PC-3 (cell line): Measurements from ENCODE around the gene SERINC1. TPM values are rescaled to one million over a fixed set of nuclear protein-coding genes. Genes with fewer than 3 reads are reported as not detected.

ENCODE experiments used
- ATAC-seq: fragments of 200-7000 bp; cut with Tn5 transposase; 2 replicates; pipeline ENCODE4 v1.9.1; 2020; ENCODE audit warnings: mild to moderate bottlenecking, moderate library complexity
- BruUV-seq: library from RNA; stranded (reverse); fragments of 400-500 nt; replicated peaks from 2 replicates; lab custom pipeline; 2021; lab: Mats Ljungman, UMichigan
- CTCF ChIA-PET: fragments of 300-600 bp; sonication (Branson Sonifier 250); formaldehyde crosslinking; loops from one replicate; lab custom pipeline; 2022; ENCODE audit warnings: antibody characterized with exemption; lab: Charles Lee
- POLR2A ChIA-PET: fragments of 300-600 bp; sonication (Branson Sonifier 250); formaldehyde crosslinking; loops from one replicate; lab custom pipeline; 2022; ENCODE audit warnings: antibody characterized with exemption; ENCODE audit not compliant: unreplicated experiment; lab: Charles Lee
- DNase-seq: peaks from one replicate; pipeline ENCODE4 v3.0.0-alpha.2; 2015
- H2AFZ ChIP-seq: fragments of 300-600 bp; sonication (generic); 2 replicates; pipeline ENCODE4 v1.6.0; 2016; ENCODE audit warnings: antibody characterized with exemption, low read length
- H3F3A ChIP-seq: fragments of 300-600 bp; sonication (generic); one replicate; pipeline ENCODE4 v1.6.0; 2017; ENCODE audit warnings: antibody characterized with exemption, low read length, control low read depth, mild to moderate bottlenecking; ENCODE audit not compliant: unreplicated experiment
- H3K27ac ChIP-seq: fragments of 300-600 bp; sonication (generic); 2 replicates; pipeline ENCODE4 v1.5.1; 2016; ENCODE audit warnings: mild to moderate bottlenecking, low read length
- H3K27me3 ChIP-seq: fragments of 300-600 bp; sonication (generic); 2 replicates; pipeline ENCODE4 v1.6.1; 2016; ENCODE audit warnings: low read length, mixed read lengths
- H3K36me3 ChIP-seq: fragments of 300-600 bp; sonication (generic); 2 replicates; pipeline ENCODE4 v1.6.1; 2016; ENCODE audit warnings: low read depth, mixed run types, low read length, mixed read lengths
- H3K4me1 ChIP-seq: fragments of 300-600 bp; sonication (generic); 2 replicates; pipeline ENCODE4 v1.5.1; 2016; ENCODE audit warnings: low read length; ENCODE audit not compliant: insufficient read depth
- H3K4me2 ChIP-seq: fragments of 300-600 bp; sonication (generic); 2 replicates; pipeline ENCODE4 v1.6.0; 2016; ENCODE audit warnings: low read length
- H3K4me3 ChIP-seq: fragments of 300-600 bp; sonication (generic); 2 replicates; pipeline ENCODE4 v1.5.1; 2016; ENCODE audit warnings: mild to moderate bottlenecking, low read length, mixed read lengths
- H3K79me2 ChIP-seq: fragments of 300-600 bp; sonication (generic); 2 replicates; pipeline ENCODE4 v1.6.1; 2017; ENCODE audit warnings: low read length, mixed read lengths
- H3K9ac ChIP-seq: fragments of 300-600 bp; sonication (generic); 2 replicates; pipeline ENCODE4 v1.6.0; 2016; ENCODE audit warnings: mild to moderate bottlenecking, low read length
- H3K9me2 ChIP-seq: fragments of 300-600 bp; sonication (generic); replicated peaks from 2 replicates; pipeline ENCODE4 v1.6.1; 2016; ENCODE audit warnings: mixed run types, low read length, mixed read lengths
- H3K9me3 ChIP-seq: fragments of 300-600 bp; sonication (generic); 2 replicates; pipeline ENCODE4 v1.6.1; 2016; ENCODE audit warnings: low read length, mixed read lengths
- H4K20me1 ChIP-seq: fragments of 300-600 bp; sonication (generic); 2 replicates; pipeline ENCODE4 v1.6.1; 2016; ENCODE audit warnings: low read length, mixed read lengths
- CTCF ChIP-seq: fragments of 300-600 bp; sonication (generic); conservative IDR thresholded peaks from 2 replicates; pipeline ENCODE4 v1.5.1; 2017; ENCODE audit warnings: antibody characterized with exemption, low read depth, mild to moderate bottlenecking, low read length
- EZH2 ChIP-seq: fragments of 300-600 bp; sonication (generic); IDR thresholded peaks from one replicate; pipeline ENCODE4 v1.6.1; 2017; ENCODE audit warnings: antibody characterized with exemption, mild to moderate bottlenecking, low read length; ENCODE audit not compliant: unreplicated experiment
- EZH2phosphoT487 ChIP-seq: fragments of 300-600 bp; sonication (generic); IDR thresholded peaks from 2 replicates; pipeline ENCODE4 v1.6.1; 2018; ENCODE audit warnings: mild to moderate bottlenecking, antibody characterized with exemption, low read length, borderline replicate concordance
- intact Hi-C: fragments of 100-400 bp; cut with micrococcal nuclease; formaldehyde crosslinking; loops from 2 replicates; pipeline ENCODE4 v1.9.0; 2023
- total RNA-seq: library from RNA; depleted of rRNA; stranded (reverse); fragments of >200 nt; gene quantifications from 2 replicates; pipeline ENCODE4 v1.2.3, GENCODE V29; 2014

Gene SERINC1
- total RNA-seq, 1 experiment from 2014 or later, result 31.7 TPM

GRCh38 chr6:122416825-122417224, 54.8 kb downstream of the SERINC1 start:
- Histone ChIP-seq H3K36me3 (no peaks in the 10 kb centered on the region), H3K4me1 (no peaks in the 10 kb centered on the region), H2AFZ (no peak overlapping the region), H3K9ac (no peak overlapping the region), H3K9me2 (no peaks in the 10 kb centered on the region), H4K20me1 (no peaks in the 10 kb centered on the region), H3F3A (no peaks in the 10 kb centered on the region), H3K79me2 (peaks cover 2% of the 10 kb centered on the region), H3K4me2 (no peak overlapping the region), H3K4me3 (no peak overlapping the region), H3K27me3 (no peaks in the 10 kb centered on the region), H3K9me3 (no peaks in the 10 kb centered on the region), H3K27ac (no peak overlapping the region)
- ATAC-seq (no peak), DNase-seq (no peak)
- CTCF ChIA-PET, result no interaction called here
- intact Hi-C loops, result no loop called here
- TF ChIP-seq EZH2 (no peak), CTCF (no peak), EZH2phosphoT487 (no peak)
- no TSS peak for BruUV-seq
- POLR2A ChIA-PET, result no interaction called here

- intact Hi-C loops, result no loop called here
- TF ChIP-seq EZH2 (no peak), EZH2phosphoT487 (no peak), CTCF (no peak)
- ChIA-PET POLR2A (no interaction called here), CTCF (no interaction called here)
- no peaks in the 10 kb centered on the region for H3K9me3 ChIP-seq
- H3K4me2 ChIP-seq, result no peak overlapping the region
- H3K4me1 ChIP-seq, result no peaks in the 10 kb centered on the region
- H3K9ac ChIP-seq, result no peak overlapping the region
- H3K9me2 ChIP-seq, result no peaks in the 10 kb centered on the region
- H3K4me3 ChIP-seq, result no peak overlapping the region
- no peaks in the 10 kb centered on the region for H3K36me3 ChIP-seq
- DNase-seq (no peak), ATAC-seq (no peak)
- no TSS peak for BruUV-seq
- H3K27me3 ChIP-seq, result no peaks in the 10 kb centered on the region
- H4K20me1 ChIP-seq, result no peaks in the 10 kb centered on the region
- no peak overlapping the region for H3K27ac ChIP-seq
- H2AFZ ChIP-seq, result no peak overlapping the region
- peaks cover 46% of the 10 kb centered on the region for H3K79me2 ChIP-seq
- no peaks in the 10 kb centered on the region for H3F3A ChIP-seq
These were observed 59.6 kb downstream of the SERINC1 start for GRCh38 chr6:122412001-122412400.

GRCh38 chr6:122408702-122409458, 62.7 kb downstream of the SERINC1 start:
- ChIA-PET POLR2A (no interaction called here), CTCF (no interaction called here)
- no peaks in the 10 kb centered on the region for H3K4me1 ChIP-seq
- H2AFZ ChIP-seq, result no peak overlapping the region
- H3K9ac ChIP-seq, result no peak overlapping the region
- BruUV-seq, result no TSS peak
- H3K79me2 ChIP-seq, result peaks cover 75% of the 10 kb centered on the region
- intact Hi-C loops, result no loop called here
- no peak overlapping the region for H3K27ac ChIP-seq
- no peak for DNase-seq
- no peak for ATAC-seq
- H3K36me3 ChIP-seq, result no peaks in the 10 kb centered on the region
- H3K9me2 ChIP-seq, result no peaks in the 10 kb centered on the region
- no peak overlapping the region for H3K4me2 ChIP-seq
- TF ChIP-seq EZH2, result no peak
- no peak for TF ChIP-seq CTCF
- TF ChIP-seq EZH2phosphoT487, result no peak
- no peaks in the 10 kb centered on the region for H3K9me3 ChIP-seq
- no peaks in the 10 kb centered on the region for H4K20me1 ChIP-seq
- no peak overlapping the region for H3K4me3 ChIP-seq
- H3F3A ChIP-seq, result no peaks in the 10 kb centered on the region
- no peaks in the 10 kb centered on the region for H3K27me3 ChIP-seq
